ENCODE results near the gene PKDREJ.

DNA sequence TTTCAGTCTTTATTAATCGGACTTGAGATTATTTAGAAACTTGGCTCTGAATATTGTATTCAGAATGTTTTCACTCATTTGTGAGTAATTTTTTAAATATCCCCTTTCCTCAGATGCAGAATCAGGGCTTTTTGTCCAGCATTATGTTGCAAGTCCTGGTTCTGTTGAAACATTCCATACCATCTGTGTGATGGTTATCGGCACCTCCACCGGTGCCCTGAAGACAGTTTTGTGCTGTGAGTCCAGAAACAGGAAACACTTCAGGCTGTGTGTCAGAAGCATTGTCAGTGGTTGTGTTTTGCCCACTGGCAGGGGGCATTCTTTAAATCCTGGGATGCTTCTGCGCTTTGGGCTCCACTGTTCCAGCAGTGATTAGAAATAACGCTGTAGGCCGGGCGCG, 33.4 kb downstream of the PKDREJ start:
- TF ChIP-seq EZH2 (IDR thresholded peaks at IDR 0.05; ENCODE audit: low read length, missing control alignments): no peak
- TF ChIP-seq, protein P1, sequence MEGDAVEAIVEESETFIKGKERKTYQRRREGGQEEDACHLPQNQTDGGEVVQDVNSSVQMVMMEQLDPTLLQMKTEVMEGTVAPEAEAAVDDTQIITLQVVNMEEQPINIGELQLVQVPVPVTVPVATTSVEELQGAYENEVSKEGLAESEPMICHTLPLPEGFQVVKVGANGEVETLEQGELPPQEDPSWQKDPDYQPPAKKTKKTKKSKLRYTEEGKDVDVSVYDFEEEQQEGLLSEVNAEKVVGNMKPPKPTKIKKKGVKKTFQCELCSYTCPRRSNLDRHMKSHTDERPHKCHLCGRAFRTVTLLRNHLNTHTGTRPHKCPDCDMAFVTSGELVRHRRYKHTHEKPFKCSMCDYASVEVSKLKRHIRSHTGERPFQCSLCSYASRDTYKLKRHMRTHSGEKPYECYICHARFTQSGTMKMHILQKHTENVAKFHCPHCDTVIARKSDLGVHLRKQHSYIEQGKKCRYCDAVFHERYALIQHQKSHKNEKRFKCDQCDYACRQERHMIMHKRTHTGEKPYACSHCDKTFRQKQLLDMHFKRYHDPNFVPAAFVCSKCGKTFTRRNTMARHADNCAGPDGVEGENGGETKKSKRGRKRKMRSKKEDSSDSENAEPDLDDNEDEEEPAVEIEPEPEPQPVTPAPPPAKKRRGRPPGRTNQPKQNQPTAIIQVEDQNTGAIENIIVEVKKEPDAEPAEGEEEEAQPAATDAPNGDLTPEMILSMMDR (conservative IDR thresholded peaks at IDR 0.05 in 1 of 2, IDR thresholded peaks at IDR 0.05 in 1 of 2; ENCODE audit: low read depth in 1 of 2, low read length in 2 of 2): no peak

All from fibroblast of lung (primary cell).